Left lung (tissue), 10 donors: ENCODE measurements around the gene PTPRR. TPM values are rescaled to one million over a fixed set of nuclear protein-coding genes. Genes with fewer than 3 reads are reported as not detected.

Experiments used
- ATAC-seq: fragments of 200-7000 bp; cut with Tn5 transposase; one replicate; pipeline ENCODE4 v1.9.1; 2020; ENCODE audit warnings: moderate library complexity
- DNase-seq, 4 donors: peaks; one replicate each; pipeline ENCODE4 v3.0.0-alpha.2; 2013 to 2020
- H3K27ac ChIP-seq, 2 donors: fragments of 200-600 bp; sonication (generic) in 1 of 2; one replicate each; pipeline versions ENCODE4 v1.5.0 to v1.8.0; 2020 to 2021
- H3K27me3 ChIP-seq, 2 donors: fragments of 200-600 bp; sonication (generic) in 1 of 2; one replicate each; pipeline versions ENCODE4 v1.5.0 to v1.8.0; 2020 to 2021
- H3K36me3 ChIP-seq, 2 donors: fragments of 200-600 bp; sonication (generic) in 1 of 2; one replicate each; pipeline versions ENCODE4 v1.5.0 to v1.8.0; 2020 to 2021
- H3K4me1 ChIP-seq, 2 donors: fragments of 200-600 bp; one replicate each; pipeline ENCODE4 v1.8.0; 2021
- H3K4me3 ChIP-seq, 2 donors: fragments of 200-600 bp; sonication (generic) in 1 of 2; one replicate each; pipeline versions ENCODE4 v1.5.0 to v1.8.0; 2020 to 2021; ENCODE audit warnings: mild to moderate bottlenecking in 1 of 2
- H3K9me3 ChIP-seq, 2 donors: fragments of 200-600 bp; sonication (generic) in 1 of 2; one replicate each; pipeline versions ENCODE4 v1.5.0 to v1.8.0; 2020 to 2021
- intact Hi-C, 2 donors: fragments of 100-400 bp; cut with DNase I; formaldehyde crosslinking; loops; one replicate each; pipeline versions ENCODE4 v1.11.2 to v1.14.2; 2022
- polyA plus RNA-seq, 6 donors: library from polyadenylated mRNA; unstranded; fragments of 120-200 nt; gene quantifications; one replicate each; pipeline ENCODE4 v1.2.1, GENCODE V29; 2013; ENCODE audit not compliant: insufficient read length in 6 of 6
- total RNA-seq, 2 donors: library from RNA; stranded (reverse); fragmentation: NEBNext Ultra II Directional; extraction: Animal tissue kit (Norgen Biotek cat#: 25700); gene quantifications; one replicate each; pipeline ENCODE4 v1.2.1, GENCODE V29; 2021
- TF ChIP-seq, protein P1 (sequence below), 2 donors: fragments of 200-600 bp; sonication (generic) in 1 of 2; IDR thresholded peaks; one replicate each; pipeline versions ENCODE4 v1.5.0 to v1.8.0; 2021; ENCODE audit warnings: antibody characterized with exemption in 2 of 2
- donor health status: DM: no; HTN: yes; CAD: no.
- donor health status: DM: no; HTN: no; CAD: no.

PTPRR gene
- total and polyA plus RNA-seq, 8 donors = 0.10 to 1.4 (median 0.20) TPM

DNA sequence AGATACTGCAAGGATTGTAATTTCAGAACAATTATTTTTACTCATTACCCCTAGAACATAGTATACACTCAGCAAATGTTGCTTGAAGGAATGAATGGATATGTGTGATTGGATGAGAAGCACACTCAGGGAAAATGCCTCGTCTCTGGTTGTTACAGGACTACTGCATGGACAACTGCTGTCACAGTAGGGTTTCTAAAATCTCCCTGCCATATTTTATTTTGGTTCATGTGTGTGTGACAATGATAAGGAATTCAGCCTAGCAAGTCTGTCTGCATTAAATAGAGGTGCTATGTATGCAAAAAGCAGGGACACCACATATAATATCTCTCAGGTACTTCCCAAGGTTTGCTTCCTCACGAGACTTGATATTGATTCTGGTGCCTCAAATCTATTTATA, 1.4 kb downstream of the PTPRR start:
- H3K4me3 ChIP-seq = no peak overlapping the region
- H3K27me3 ChIP-seq = peaks cover 6 to 36% of the 10 kb centered on the region in 2 donors
- no peaks in the 10 kb centered on the region for H3K4me1 ChIP-seq
- H3K9me3 ChIP-seq = no peaks in the 10 kb centered on the region
- TF ChIP-seq, protein P1, sequence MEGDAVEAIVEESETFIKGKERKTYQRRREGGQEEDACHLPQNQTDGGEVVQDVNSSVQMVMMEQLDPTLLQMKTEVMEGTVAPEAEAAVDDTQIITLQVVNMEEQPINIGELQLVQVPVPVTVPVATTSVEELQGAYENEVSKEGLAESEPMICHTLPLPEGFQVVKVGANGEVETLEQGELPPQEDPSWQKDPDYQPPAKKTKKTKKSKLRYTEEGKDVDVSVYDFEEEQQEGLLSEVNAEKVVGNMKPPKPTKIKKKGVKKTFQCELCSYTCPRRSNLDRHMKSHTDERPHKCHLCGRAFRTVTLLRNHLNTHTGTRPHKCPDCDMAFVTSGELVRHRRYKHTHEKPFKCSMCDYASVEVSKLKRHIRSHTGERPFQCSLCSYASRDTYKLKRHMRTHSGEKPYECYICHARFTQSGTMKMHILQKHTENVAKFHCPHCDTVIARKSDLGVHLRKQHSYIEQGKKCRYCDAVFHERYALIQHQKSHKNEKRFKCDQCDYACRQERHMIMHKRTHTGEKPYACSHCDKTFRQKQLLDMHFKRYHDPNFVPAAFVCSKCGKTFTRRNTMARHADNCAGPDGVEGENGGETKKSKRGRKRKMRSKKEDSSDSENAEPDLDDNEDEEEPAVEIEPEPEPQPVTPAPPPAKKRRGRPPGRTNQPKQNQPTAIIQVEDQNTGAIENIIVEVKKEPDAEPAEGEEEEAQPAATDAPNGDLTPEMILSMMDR (IDR thresholded peaks at IDR 0.05) = no peak
- no peak overlapping the region for H3K27ac ChIP-seq
- DNase-seq = no peak
- no peak for ATAC-seq
- H3K36me3 ChIP-seq = no peaks in the 10 kb centered on the region
- intact Hi-C loops = no loop called here

DNA sequence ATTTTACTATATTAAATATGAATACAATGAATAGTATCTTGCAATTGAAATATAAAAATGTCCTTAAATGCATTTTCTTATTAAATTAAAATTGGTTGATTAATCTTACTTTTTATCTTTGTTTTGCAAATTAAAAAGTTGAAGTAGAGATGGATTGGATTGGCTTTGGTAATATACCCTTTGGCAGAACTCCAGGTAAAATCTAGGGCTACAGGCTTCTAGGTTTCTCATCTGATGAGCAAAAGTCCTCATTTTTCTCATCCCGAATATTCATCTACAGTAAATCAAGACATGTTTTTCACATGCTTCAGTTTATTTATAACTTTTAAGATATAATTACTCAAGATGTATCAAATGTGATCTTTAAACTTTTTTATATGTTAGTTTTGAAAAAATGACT, 2.2 kb downstream of the PTPRR start:
- ATAC-seq = no peak
- no peak for DNase-seq

GRCh38 chr12:70910666-70911065, 9.9 kb downstream of the PTPRR start:
- Histone ChIP-seq H3K36me3 (no peaks in the 10 kb centered on the region), H3K4me1 (no peaks in the 10 kb centered on the region), H3K27ac (no peak overlapping the region), H3K9me3 (no peaks in the 10 kb centered on the region), H3K4me3 (no peak overlapping the region), H3K27me3 (no peaks in the 10 kb centered on the region)
- intact Hi-C loops = no loop called here
- ATAC-seq (no peak), DNase-seq (no peak)
- TF ChIP-seq, protein P1 (IDR thresholded peaks at IDR 0.05) = no peak

More for the DNA sequence above, 2.2 kb downstream of the PTPRR start:
- no peaks in the 10 kb centered on the region for H3K9me3 ChIP-seq
- TF ChIP-seq, protein P1 (IDR thresholded peaks at IDR 0.05) = no peak
- no peaks in the 10 kb centered on the region for H3K36me3 ChIP-seq
- H3K27me3 ChIP-seq = peaks cover 6 to 36% of the 10 kb centered on the region in 2 donors
- H3K4me1 ChIP-seq = no peaks in the 10 kb centered on the region
- H3K4me3 ChIP-seq = no peak overlapping the region
- H3K27ac ChIP-seq = no peak overlapping the region
- intact Hi-C loops = no loop called here

- no peaks in the 10 kb centered on the region for H3K36me3 ChIP-seq
- intact Hi-C loops = no loop called here
- H3K9me3 ChIP-seq = no peaks in the 10 kb centered on the region
- H3K27me3 ChIP-seq = no peaks in the 10 kb centered on the region
- no peaks in the 10 kb centered on the region for H3K4me1 ChIP-seq
- TF ChIP-seq, protein P1 (IDR thresholded peaks at IDR 0.05) = no peak
- no peak for ATAC-seq
- H3K27ac ChIP-seq = no peak overlapping the region
- DNase-seq = peak in 1 of 4 donors; percentile 33
- H3K4me3 ChIP-seq = no peak overlapping the region
Observed at GRCh38 chr12:70908978-70909377, 11.6 kb downstream of the PTPRR start.

GRCh38 chr12:70907412-70907811, 13.1 kb downstream of the PTPRR start:
- H3K9me3 ChIP-seq = no peaks in the 10 kb centered on the region
- intact Hi-C loops = no loop called here
- H3K27ac ChIP-seq = no peak overlapping the region
- H3K4me3 ChIP-seq = no peak overlapping the region
- ATAC-seq = no peak
- no peaks in the 10 kb centered on the region for H3K27me3 ChIP-seq
- TF ChIP-seq, protein P1 (IDR thresholded peaks at IDR 0.05) = no peak
- no peak for DNase-seq
- no peaks in the 10 kb centered on the region for H3K4me1 ChIP-seq
- no peaks in the 10 kb centered on the region for H3K36me3 ChIP-seq
